ENCODE measurements around the gene SLC25A26. TPM values are rescaled to one million over a fixed set of nuclear protein-coding genes. Genes with fewer than 3 reads are reported as not detected.

The SLC25A26 gene
- total and polyA plus RNA-seq, 8 donors, result 5.1 to 13.6 (median 9.9) TPM

GRCh38 chr3:66344391-66344811 is 123.6 kb downstream of the SLC25A26 start:
- DNase-seq (peak in 1 of 6 donors; percentile 22), FAIRE-seq (no peak), ATAC-seq (peak; percentile 71 to 95 (median 86))
- Histone ChIP-seq H3K4me1 (peaks cover 0 to 7% (median 0%) of the 10 kb centered on the region in 3 donors), H3K27me3 (no peaks in the 10 kb centered on the region), H3K9me3 (no peaks in the 10 kb centered on the region), H3K27ac (no peak overlapping the region), H3K4me3 (no peak overlapping the region), H3K36me3 (no peaks in the 10 kb centered on the region)
- TF ChIP-seq CTCF (IDR thresholded peaks at IDR 0.05), result no peak
- WGBS, 2 donors, result 42% methylated on average over 9 of the region's 9 CpGs
- intact Hi-C loops (cut with DNase I), result no loop called here

- 84 to 94% methylated on average over 8 of the region's 8 CpGs for WGBS, 2 donors
- intact Hi-C loops (cut with DNase I), result no loop called here
- FAIRE-seq, result no peak
- no peak for TF ChIP-seq CTCF (IDR thresholded peaks at IDR 0.05)
- DNase-seq, result no peak
- H3K9me3 ChIP-seq, result no peaks in the 10 kb centered on the region
- H3K36me3 ChIP-seq, result no peaks in the 10 kb centered on the region
- no peak overlapping the region for H3K27ac ChIP-seq
- H3K4me3 ChIP-seq, result no peak overlapping the region
- H3K27me3 ChIP-seq, result no peaks in the 10 kb centered on the region
- H3K4me1 ChIP-seq, result peaks cover 0 to 7% (median 0%) of the 10 kb centered on the region in 3 donors
- peak in 3 of 4 donors; percentile 49 to 50 (median 49) for ATAC-seq
Measured at GRCh38 chr3:66344848-66345578, 124.2 kb downstream of the SLC25A26 start.

GRCh38 chr3:66348704-66349103 is 127.9 kb downstream of the SLC25A26 start:
- Histone ChIP-seq H3K4me1 (peaks cover 0 to 9% (median 5%) of the 10 kb centered on the region in 3 donors), H3K36me3 (no peaks in the 10 kb centered on the region), H3K27ac (no peak overlapping the region), H3K27me3 (no peaks in the 10 kb centered on the region), H3K4me3 (no peak overlapping the region), H3K9me3 (no peaks in the 10 kb centered on the region)
- intact Hi-C loops (cut with DNase I), result no loop called here
- DNase-seq (no peak), ATAC-seq (no peak), FAIRE-seq (no peak)
- 69 to 74% methylated on average over 3 of the region's 3 CpGs for WGBS, 2 donors
- no peak for TF ChIP-seq CTCF (IDR thresholded peaks at IDR 0.05)

GRCh38 chr3:66350601-66351000 is 129.8 kb downstream of the SLC25A26 start:
- ATAC-seq, result no peak
- Histone ChIP-seq H3K9me3 (no peaks in the 10 kb centered on the region), H3K27me3 (no peaks in the 10 kb centered on the region), H3K36me3 (no peaks in the 10 kb centered on the region), H3K4me3 (no peak overlapping the region), H3K4me1 (peaks cover 0 to 7% (median 5%) of the 10 kb centered on the region in 3 donors), H3K27ac (no peak overlapping the region)
- no peak for DNase-seq
- TF ChIP-seq CTCF (IDR thresholded peaks at IDR 0.05), result no peak
- intact Hi-C loops (cut with DNase I), result no loop called here
- no peak for FAIRE-seq
- WGBS, 2 donors, result 95% methylated on average over 8 of the region's 8 CpGs

- FAIRE-seq, result no peak
- H3K36me3 ChIP-seq, result no peaks in the 10 kb centered on the region
- H3K4me3 ChIP-seq, result no peak overlapping the region
- no peaks in the 10 kb centered on the region for H3K9me3 ChIP-seq
- intact Hi-C loops (cut with DNase I), result no loop called here
- WGBS, 2 donors, result 92% methylated on average over 3 of the region's 3 CpGs
- TF ChIP-seq CTCF (IDR thresholded peaks at IDR 0.05), result no peak
- H3K4me1 ChIP-seq, result peaks cover 0 to 7% (median 5%) of the 10 kb centered on the region in 3 donors
- H3K27ac ChIP-seq, result no peak overlapping the region
- no peak for ATAC-seq
- DNase-seq, result no peak
- H3K27me3 ChIP-seq, result no peaks in the 10 kb centered on the region
Measured at GRCh38 chr3:66353039-66353438, 132.2 kb downstream of the SLC25A26 start.

All from pancreas (tissue), 10 donors.